ENCODE measurements around the gene SLC39A2. TPM values are rescaled to one million over a fixed set of nuclear protein-coding genes. Genes with fewer than 3 reads are reported as not detected.
A peak's percentile ranks its signal among the peaks of the same experiment; 100 is the strongest.

SLC39A2 gene
- total RNA-seq, 4 donors from 2014 or later, result not detected

GRCh38 chr14:21036751-21037150 lies 37.7 kb downstream of the SLC39A2 start:
- Histone ChIP-seq H3K4me3 (no peak overlapping the region), H3K27ac (peak overlapping the region; percentile 64 to 91 (median 83)), H3K27me3 (no peaks in the 10 kb centered on the region), H3K9me3 (no peaks in the 10 kb centered on the region), H3K4me1 (peaks cover 46 to 67% of the 10 kb centered on the region in 2 donors), H3K36me3 (no peaks in the 10 kb centered on the region)
- ATAC-seq (no peak), DNase-seq (peak in 1 of 2 donors; percentile 61)
- intact Hi-C loops (cut with DNase I; ENCODE audit: low total_unique reads), result no loop called here
- TF ChIP-seq CTCF (IDR thresholded peaks at IDR 0.05 in 4 of 5, conservative IDR thresholded peaks at IDR 0.05 in 1 of 5) (no peak), POLR2A (IDR thresholded peaks at IDR 0.05) (no peak)
- in situ Hi-C loops (cut with MboI; ENCODE audit: low sequenced_read_pairs in 4 of 4), result loop anchor here in 1 of 4 donors (25.0 kb wide), 1 partner anchor 574 kb away; the partner anchor contains the start of genes APEX1, OSGEP, PIP4P1 and PNP

- H3K4me1 ChIP-seq, result peaks cover 50 to 67% of the 10 kb centered on the region in 2 donors
- no peaks in the 10 kb centered on the region for H3K27me3 ChIP-seq
- no peak overlapping the region for H3K4me3 ChIP-seq
- no peak for DNase-seq
- ATAC-seq, result no peak
- no peaks in the 10 kb centered on the region for H3K36me3 ChIP-seq
- intact Hi-C loops (cut with DNase I; ENCODE audit: low total_unique reads), result no loop called here
- in situ Hi-C loops (cut with MboI; ENCODE audit: low sequenced_read_pairs in 4 of 4), result loop anchor here in 1 of 4 donors (25.0 kb wide), 1 partner anchor 575 kb away; the partner anchor contains the start of genes APEX1, OSGEP, PIP4P1 and PNP
- TF ChIP-seq CTCF (IDR thresholded peaks at IDR 0.05 in 4 of 5, conservative IDR thresholded peaks at IDR 0.05 in 1 of 5) (no peak), POLR2A (IDR thresholded peaks at IDR 0.05) (no peak)
- H3K9me3 ChIP-seq, result no peaks in the 10 kb centered on the region
- peak overlapping the region; percentile 83 to 91 (median 86) for H3K27ac ChIP-seq
Observed at GRCh38 chr14:21037156-21037555, 38.1 kb downstream of the SLC39A2 start.

- Histone ChIP-seq H3K9me3 (no peaks in the 10 kb centered on the region), H3K27ac (peak overlapping the region; percentile 83 to 91 (median 86)), H3K4me1 (peaks cover 66% of the 10 kb centered on the region in 2 donors), H3K27me3 (no peaks in the 10 kb centered on the region), H3K36me3 (no peaks in the 10 kb centered on the region), H3K4me3 (peak overlapping the region in 3 of 4 donors; percentile 8 to 26 (median 19))
- peak; percentile 79 to 82 for ATAC-seq
- intact Hi-C loops (cut with DNase I; ENCODE audit: low total_unique reads), result loop anchor here (1.0 kb wide), 4 partner anchors 13 to 577 kb away; partner anchors contain the start of genes NDRG2 and PIP4P1
- DNase-seq, result peak; percentile 93 to 98
- TF ChIP-seq CTCF (IDR thresholded peaks at IDR 0.05 in 4 of 5, conservative IDR thresholded peaks at IDR 0.05 in 1 of 5) (peak in 1 of 5 experiments; percentile 12), POLR2A (IDR thresholded peaks at IDR 0.05) (peak; percentile 41 to 44)
- in situ Hi-C loops (cut with MboI; ENCODE audit: low sequenced_read_pairs in 4 of 4), result loop anchor here in 1 of 4 donors (25.0 kb wide), 1 partner anchor 576 kb away; the partner anchor contains the start of genes APEX1, OSGEP, PIP4P1 and PNP
Observed at GRCh38 chr14:21038441-21039422, 39.6 kb downstream of the SLC39A2 start.

GRCh38 chr14:21039585-21040369 lies 40.7 kb downstream of the SLC39A2 start:
- peak in 1 of 2 donors; percentile 1 for TF ChIP-seq POLR2A (IDR thresholded peaks at IDR 0.05)
- TF ChIP-seq CTCF (IDR thresholded peaks at IDR 0.05 in 4 of 5, conservative IDR thresholded peaks at IDR 0.05 in 1 of 5), result peak; percentile 77 to 84 (median 79)
- peaks cover 62 to 75% of the 10 kb centered on the region in 2 donors for H3K4me1 ChIP-seq
- H3K36me3 ChIP-seq, result no peaks in the 10 kb centered on the region
- ATAC-seq (peak; percentile 53 to 68), DNase-seq (peak in 1 of 2 donors; percentile 72)
- H3K27ac ChIP-seq, result peak overlapping the region; percentile 83 to 91 (median 86)
- peak overlapping the region in 2 of 4 donors; percentile 19 to 26 for H3K4me3 ChIP-seq
- in situ Hi-C loops (cut with MboI; ENCODE audit: low sequenced_read_pairs in 4 of 4) (loop anchor here in 1 of 4 donors (25.0 kb wide), 1 partner anchor 577 kb away; the partner anchor contains the start of genes APEX1, OSGEP, PIP4P1 and PNP), intact Hi-C loops (cut with DNase I; ENCODE audit: low total_unique reads) (loop anchor here (1.0 to 10.0 kb wide), 7 partner anchors 14 to 578 kb away; partner anchors contain the start of genes NDRG2, PIP4P1 and RNASE4)
- no peaks in the 10 kb centered on the region for H3K27me3 ChIP-seq
- no peaks in the 10 kb centered on the region for H3K9me3 ChIP-seq
